Loucy (cell line): ENCODE results near the gene C11orf65.

Source experiments
- CTCF ChIP-seq: fragments of 200-600 bp; sonication (generic); conservative IDR thresholded peaks from 2 replicates; pipeline ENCODE4 v1.5.1; 2014; ENCODE audit warnings: mild to moderate bottlenecking, antibody characterized with exemption, low read length
- EZH2phosphoT487 ChIP-seq: fragments of 200-600 bp; IDR thresholded peaks from 2 replicates; pipeline ENCODE4 v1.6.1; 2018; ENCODE audit warnings: antibody characterized with exemption, mild to moderate bottlenecking, moderate library complexity, borderline replicate concordance

DNA sequence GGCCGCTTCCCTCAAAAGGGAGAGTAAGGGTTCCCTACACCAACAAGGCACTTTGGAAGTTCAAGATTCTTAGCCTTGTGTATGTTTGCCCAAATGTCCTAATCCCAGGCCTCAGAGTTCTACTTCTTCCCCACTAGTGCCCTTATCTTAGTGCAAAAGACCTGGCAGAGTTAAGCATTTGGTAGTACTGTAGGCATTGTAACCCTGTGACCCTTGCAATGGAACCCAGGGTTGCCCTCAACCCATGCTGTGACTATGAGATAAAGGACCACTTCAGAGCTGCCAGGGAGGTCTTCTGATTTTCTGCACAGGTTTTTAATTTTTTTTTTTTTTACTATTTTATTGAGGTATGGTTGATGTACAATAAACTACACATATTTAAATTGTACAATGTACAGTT lies 65.1 kb downstream of the C11orf65 start:
- TF ChIP-seq CTCF (no peak), EZH2phosphoT487 (no peak)
